ENCODE data around the gene BHLHA15. TPM values are rescaled to one million over a fixed set of nuclear protein-coding genes. Genes with fewer than 3 reads are reported as not detected.

BHLHA15 gene
- polyA plus RNA-seq, 1 experiment, result not detected

- Histone ChIP-seq H3K4me3 (ENCODE audit: low read depth, low read length) (no peak overlapping the region), H3K9me3 (ENCODE audit: control insufficient read depth, insufficient read depth, low read length) (no peaks in the 10 kb centered on the region; the same call in 1 of the 2 replicates), H3K27ac (ENCODE audit: low read depth, low read length) (no peak overlapping the region), H3K27me3 (ENCODE audit: control insufficient read depth, insufficient read depth, low read length) (no peaks in the 10 kb centered on the region)
- TF ChIP-seq, protein P1, sequence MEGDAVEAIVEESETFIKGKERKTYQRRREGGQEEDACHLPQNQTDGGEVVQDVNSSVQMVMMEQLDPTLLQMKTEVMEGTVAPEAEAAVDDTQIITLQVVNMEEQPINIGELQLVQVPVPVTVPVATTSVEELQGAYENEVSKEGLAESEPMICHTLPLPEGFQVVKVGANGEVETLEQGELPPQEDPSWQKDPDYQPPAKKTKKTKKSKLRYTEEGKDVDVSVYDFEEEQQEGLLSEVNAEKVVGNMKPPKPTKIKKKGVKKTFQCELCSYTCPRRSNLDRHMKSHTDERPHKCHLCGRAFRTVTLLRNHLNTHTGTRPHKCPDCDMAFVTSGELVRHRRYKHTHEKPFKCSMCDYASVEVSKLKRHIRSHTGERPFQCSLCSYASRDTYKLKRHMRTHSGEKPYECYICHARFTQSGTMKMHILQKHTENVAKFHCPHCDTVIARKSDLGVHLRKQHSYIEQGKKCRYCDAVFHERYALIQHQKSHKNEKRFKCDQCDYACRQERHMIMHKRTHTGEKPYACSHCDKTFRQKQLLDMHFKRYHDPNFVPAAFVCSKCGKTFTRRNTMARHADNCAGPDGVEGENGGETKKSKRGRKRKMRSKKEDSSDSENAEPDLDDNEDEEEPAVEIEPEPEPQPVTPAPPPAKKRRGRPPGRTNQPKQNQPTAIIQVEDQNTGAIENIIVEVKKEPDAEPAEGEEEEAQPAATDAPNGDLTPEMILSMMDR (IDR thresholded peaks at IDR 0.05; ENCODE audit: low read depth, low read length), result no peak
- ChIA-PET POLR2A (no interaction called here), CTCF (interaction anchor here (0.6 kb wide), 1 partner anchor 10 kb away, joined by 3 read pairs; no protein-coding TSS in a partner anchor)
- DNase-seq (ENCODE audit: low read depth, low spot score), result no peak
Observed at GRCh38 chr7:98229991-98230745, 18.9 kb downstream of the BHLHA15 start.

GRCh38 chr7:98230746-98231471, 19.7 kb downstream of the BHLHA15 start:
- no peak overlapping the region for H3K27ac ChIP-seq (ENCODE audit: low read depth, low read length)
- H3K9me3 ChIP-seq (ENCODE audit: control insufficient read depth, insufficient read depth, low read length), result no peaks in the 10 kb centered on the region; the same call in 1 of the 2 replicates
- no peaks in the 10 kb centered on the region for H3K27me3 ChIP-seq (ENCODE audit: control insufficient read depth, insufficient read depth, low read length)
- H3K4me3 ChIP-seq (ENCODE audit: low read depth, low read length), result no peak overlapping the region
- DNase-seq (ENCODE audit: low read depth, low spot score), result no peak
- TF ChIP-seq, protein P1 (IDR thresholded peaks at IDR 0.05; ENCODE audit: low read depth, low read length), result no peak
- POLR2A ChIA-PET, result no interaction called here
- CTCF ChIA-PET, result no interaction called here

DNA sequence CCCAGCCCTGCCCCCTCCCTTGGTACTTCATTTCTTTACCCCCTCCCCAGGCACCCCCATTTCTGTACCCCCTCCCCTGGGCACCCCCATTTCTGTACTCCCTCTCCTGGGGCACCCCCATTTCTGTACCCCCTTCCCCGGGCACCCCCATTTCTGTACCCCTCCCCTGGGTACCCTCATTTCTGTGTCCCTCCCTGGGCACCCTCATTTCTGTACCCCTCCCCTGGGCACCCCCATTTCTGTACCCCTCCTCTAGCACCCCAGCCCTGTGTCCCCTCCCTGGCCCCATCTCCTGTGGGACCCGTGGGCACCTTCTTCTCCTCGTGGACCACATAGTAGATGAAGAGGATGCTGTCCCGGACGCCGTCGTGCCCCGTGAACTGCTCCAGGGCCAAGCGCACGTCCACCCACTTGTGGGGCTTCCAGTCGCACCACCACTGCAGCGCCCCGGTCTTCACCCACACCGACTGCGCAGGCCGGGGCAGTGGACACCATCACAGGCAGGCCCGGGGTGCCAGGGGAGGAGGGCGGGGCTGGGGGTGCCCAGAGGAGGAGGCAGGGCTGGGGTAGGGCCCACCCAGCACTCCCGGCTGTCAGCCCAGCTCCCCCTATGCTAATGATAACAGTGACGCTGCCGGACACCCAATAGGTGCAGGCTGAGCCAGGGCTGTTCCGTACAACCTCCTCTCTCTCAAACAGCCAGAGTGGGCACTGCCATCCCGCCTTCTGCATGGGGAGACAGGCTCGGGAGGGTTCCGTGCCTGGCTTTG, 20.4 kb downstream of the BHLHA15 start:
- CTCF ChIA-PET, result no interaction called here
- H3K27ac ChIP-seq (ENCODE audit: low read depth, low read length), result no peak overlapping the region
- no peak for DNase-seq (ENCODE audit: low read depth, low spot score)
- POLR2A ChIA-PET, result no interaction called here
- H3K4me3 ChIP-seq (ENCODE audit: low read depth, low read length), result no peak overlapping the region
- TF ChIP-seq, protein P1 (IDR thresholded peaks at IDR 0.05; ENCODE audit: low read depth, low read length), result no peak
- H3K27me3 ChIP-seq (ENCODE audit: control insufficient read depth, insufficient read depth, low read length), result no peaks in the 10 kb centered on the region
- H3K9me3 ChIP-seq (ENCODE audit: control insufficient read depth, insufficient read depth, low read length), result no peaks in the 10 kb centered on the region; the same call in 1 of the 2 replicates

- ChIA-PET POLR2A (interaction anchor here (0.6 kb wide), 1 partner anchor 880 kb away, joined by 4 read pairs; no protein-coding TSS in a partner anchor), CTCF (no interaction called here)
- DNase-seq (ENCODE audit: low read depth, low spot score), result no peak
- Histone ChIP-seq H3K27ac (ENCODE audit: low read depth, low read length) (no peak overlapping the region), H3K9me3 (ENCODE audit: control insufficient read depth, insufficient read depth, low read length) (no peaks in the 10 kb centered on the region; the same call in 1 of the 2 replicates), H3K4me3 (ENCODE audit: low read depth, low read length) (no peak overlapping the region), H3K27me3 (ENCODE audit: control insufficient read depth, insufficient read depth, low read length) (no peaks in the 10 kb centered on the region)
- TF ChIP-seq, protein P1 (IDR thresholded peaks at IDR 0.05; ENCODE audit: low read depth, low read length), result no peak
Observed at GRCh38 chr7:98232263-98232585, 21.0 kb downstream of the BHLHA15 start.

All from AG04450 (cell line).